ENCODE measurements around the gene KAT7.

KAT7 gene

DNA sequence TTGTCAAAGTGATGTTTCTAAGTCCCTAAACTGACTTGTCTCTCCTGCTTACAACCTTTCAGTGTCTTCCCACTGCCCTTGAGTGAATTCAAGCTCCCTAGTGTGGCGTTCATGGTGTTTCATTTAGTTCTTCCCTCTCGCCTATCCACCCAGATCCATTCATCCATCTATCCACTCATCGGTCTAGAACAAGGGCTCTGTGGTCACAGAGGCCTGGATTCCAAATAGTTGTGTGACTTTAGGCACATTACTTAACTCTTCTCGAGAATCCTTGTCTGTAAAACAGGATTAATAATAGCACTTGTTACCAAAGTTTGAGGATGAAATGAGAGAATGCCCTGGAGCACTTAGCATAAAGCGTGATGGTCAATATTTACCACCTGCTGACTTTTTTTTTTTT is 60.3 kb downstream of the KAT7 start:
- Histone ChIP-seq H3K9ac (ENCODE audit: low read length) (no peak overlapping the region), H3K9me3 (ENCODE audit: insufficient read depth, low read length) (no peaks in the 10 kb centered on the region), H3K79me2 (ENCODE audit: insufficient read depth, low read length) (no peaks in the 10 kb centered on the region), H3K9me2 (replicated peaks; ENCODE audit: insufficient read depth, low read length) (no peaks in the 10 kb centered on the region), H4K20me1 (ENCODE audit: low read depth, low read length) (no peaks in the 10 kb centered on the region), H3F3A (ENCODE audit: insufficient read depth) (no peaks in the 10 kb centered on the region), H3K27me3 (ENCODE audit: low read length) (no peaks in the 10 kb centered on the region), H3K4me3 (ENCODE audit: insufficient read depth, low read length, poor library complexity, severe bottlenecking) (no peak overlapping the region), H3K27ac (ENCODE audit: low read depth, low read length) (no peak overlapping the region), H3K4me2 (ENCODE audit: low read depth, low read length, poor library complexity, severe bottlenecking) (no peak overlapping the region), H3K36me3 (ENCODE audit: low read length) (no peaks in the 10 kb centered on the region), H2AFZ (ENCODE audit: low read depth, low read length, severe bottlenecking) (no peak overlapping the region)
- no peak for TF ChIP-seq EZH2phosphoT487 (conservative IDR thresholded peaks at IDR 0.05; ENCODE audit: low read length)
- no peak for TF ChIP-seq CTCF (IDR thresholded peaks at IDR 0.05; ENCODE audit: insufficient read depth, low read length, poor library complexity, severe bottlenecking)

DNA sequence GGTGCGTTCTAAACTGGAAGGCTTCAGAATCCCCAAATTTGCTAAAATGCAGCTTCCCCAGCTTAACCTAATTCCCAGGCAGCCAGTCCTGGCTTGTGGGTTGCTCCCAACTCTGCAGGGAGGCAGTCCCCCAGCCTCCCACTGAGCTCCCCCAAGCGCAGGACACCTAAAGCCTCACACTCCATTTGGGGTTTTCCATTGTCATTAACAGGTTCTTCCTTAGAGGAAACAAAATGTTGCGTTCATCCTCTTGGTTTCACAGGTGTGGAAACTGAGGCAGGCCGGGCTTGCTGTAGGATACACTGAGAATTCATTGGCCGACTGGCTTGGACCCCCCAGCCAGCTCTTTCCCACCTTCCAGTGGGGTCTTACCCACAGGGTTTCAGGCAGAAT is 61.7 kb downstream of the KAT7 start:
- H3K9ac ChIP-seq (ENCODE audit: low read length): no peak overlapping the region

DNA sequence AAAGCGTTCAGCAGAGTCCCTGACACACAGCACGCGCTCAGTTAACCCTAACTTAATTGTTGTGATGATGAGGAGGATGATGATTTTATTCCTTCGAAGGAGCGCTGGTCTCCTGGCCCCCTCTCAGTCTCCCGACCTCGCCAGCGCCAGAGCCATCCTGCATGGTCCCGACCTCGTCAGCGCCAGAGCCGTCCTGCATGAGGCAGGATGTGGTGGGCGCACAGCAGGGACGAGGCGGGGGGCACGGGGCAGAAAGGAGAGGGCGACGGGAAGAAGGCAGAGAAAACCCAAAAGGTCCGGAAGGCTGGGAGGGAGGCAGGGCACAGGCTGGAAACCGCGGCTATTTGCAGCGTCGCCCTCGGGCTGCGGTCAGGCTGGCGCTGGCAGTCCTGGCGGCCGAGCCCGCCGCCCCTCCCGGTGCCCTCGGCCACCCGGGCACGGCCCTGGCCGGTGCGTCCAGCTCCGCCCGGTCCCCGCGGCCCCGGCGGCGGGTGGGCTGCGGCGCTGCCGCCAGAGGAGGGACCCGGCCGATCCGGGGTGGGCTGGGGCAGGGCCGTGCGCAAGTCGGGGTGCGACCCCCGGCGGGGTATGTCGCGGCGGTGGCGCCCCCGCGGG is 62.4 kb downstream of the KAT7 start:
- no peak overlapping the region for H3K9ac ChIP-seq (ENCODE audit: low read length)

More for the DNA sequence above, 61.7 kb downstream of the KAT7 start:
- TF ChIP-seq CTCF (IDR thresholded peaks at IDR 0.05; ENCODE audit: insufficient read depth, low read length, poor library complexity, severe bottlenecking): no peak
- H3K27me3 ChIP-seq (ENCODE audit: low read length): no peaks in the 10 kb centered on the region
- H2AFZ ChIP-seq (ENCODE audit: low read depth, low read length, severe bottlenecking): no peak overlapping the region
- H3F3A ChIP-seq (ENCODE audit: insufficient read depth): no peaks in the 10 kb centered on the region
- H4K20me1 ChIP-seq (ENCODE audit: low read depth, low read length): no peaks in the 10 kb centered on the region
- no peak overlapping the region for H3K27ac ChIP-seq (ENCODE audit: low read depth, low read length)
- H3K9me2 ChIP-seq (replicated peaks; ENCODE audit: insufficient read depth, low read length): no peaks in the 10 kb centered on the region
- H3K4me3 ChIP-seq (ENCODE audit: insufficient read depth, low read length, poor library complexity, severe bottlenecking): no peak overlapping the region
- no peaks in the 10 kb centered on the region for H3K79me2 ChIP-seq (ENCODE audit: insufficient read depth, low read length)
- no peaks in the 10 kb centered on the region for H3K9me3 ChIP-seq (ENCODE audit: insufficient read depth, low read length)
- no peaks in the 10 kb centered on the region for H3K36me3 ChIP-seq (ENCODE audit: low read length)
- H3K4me2 ChIP-seq (ENCODE audit: low read depth, low read length, poor library complexity, severe bottlenecking): no peak overlapping the region

More for the DNA sequence above, 62.4 kb downstream of the KAT7 start:
- Histone ChIP-seq H3K36me3 (ENCODE audit: low read length) (no peaks in the 10 kb centered on the region), H3K79me2 (ENCODE audit: insufficient read depth, low read length) (no peaks in the 10 kb centered on the region), H3K27ac (ENCODE audit: low read depth, low read length) (no peak overlapping the region), H4K20me1 (ENCODE audit: low read depth, low read length) (no peaks in the 10 kb centered on the region), H3K9me3 (ENCODE audit: insufficient read depth, low read length) (no peaks in the 10 kb centered on the region), H3K4me2 (ENCODE audit: low read depth, low read length, poor library complexity, severe bottlenecking) (peak overlapping the region; percentile 46), H2AFZ (ENCODE audit: low read depth, low read length, severe bottlenecking) (no peak overlapping the region), H3K9me2 (replicated peaks; ENCODE audit: insufficient read depth, low read length) (no peaks in the 10 kb centered on the region), H3K27me3 (ENCODE audit: low read length) (no peaks in the 10 kb centered on the region), H3K4me3 (ENCODE audit: insufficient read depth, low read length, poor library complexity, severe bottlenecking) (no peak overlapping the region), H3F3A (ENCODE audit: insufficient read depth) (no peaks in the 10 kb centered on the region)
- TF ChIP-seq EZH2phosphoT487 (conservative IDR thresholded peaks at IDR 0.05; ENCODE audit: low read length): no peak
- no peak for TF ChIP-seq CTCF (IDR thresholded peaks at IDR 0.05; ENCODE audit: insufficient read depth, low read length, poor library complexity, severe bottlenecking)
